HFF-Myc (cell line): ENCODE results near the gene PNLDC1.

Source experiments
- DNase-seq: peaks from one replicate; pipeline ENCODE4 v3.0.0-alpha.2; 2011; ENCODE audit warnings: low read depth; ENCODE audit errors: extremely low read depth
- H3K4me3 ChIP-seq: replicated peaks from 2 replicates; pipeline ENCODE4 v1.5.1; 2011; ENCODE audit warnings: low read depth, mild to moderate bottlenecking, control low read depth, low read length
- TF ChIP-seq, protein P1 (sequence below): IDR thresholded peaks from 2 replicates; pipeline ENCODE4 v1.5.1; 2012; ENCODE audit warnings: mild to moderate bottlenecking, low read depth, low read length, control low read depth; ENCODE audit errors: missing control alignments

The PNLDC1 gene

DNA sequence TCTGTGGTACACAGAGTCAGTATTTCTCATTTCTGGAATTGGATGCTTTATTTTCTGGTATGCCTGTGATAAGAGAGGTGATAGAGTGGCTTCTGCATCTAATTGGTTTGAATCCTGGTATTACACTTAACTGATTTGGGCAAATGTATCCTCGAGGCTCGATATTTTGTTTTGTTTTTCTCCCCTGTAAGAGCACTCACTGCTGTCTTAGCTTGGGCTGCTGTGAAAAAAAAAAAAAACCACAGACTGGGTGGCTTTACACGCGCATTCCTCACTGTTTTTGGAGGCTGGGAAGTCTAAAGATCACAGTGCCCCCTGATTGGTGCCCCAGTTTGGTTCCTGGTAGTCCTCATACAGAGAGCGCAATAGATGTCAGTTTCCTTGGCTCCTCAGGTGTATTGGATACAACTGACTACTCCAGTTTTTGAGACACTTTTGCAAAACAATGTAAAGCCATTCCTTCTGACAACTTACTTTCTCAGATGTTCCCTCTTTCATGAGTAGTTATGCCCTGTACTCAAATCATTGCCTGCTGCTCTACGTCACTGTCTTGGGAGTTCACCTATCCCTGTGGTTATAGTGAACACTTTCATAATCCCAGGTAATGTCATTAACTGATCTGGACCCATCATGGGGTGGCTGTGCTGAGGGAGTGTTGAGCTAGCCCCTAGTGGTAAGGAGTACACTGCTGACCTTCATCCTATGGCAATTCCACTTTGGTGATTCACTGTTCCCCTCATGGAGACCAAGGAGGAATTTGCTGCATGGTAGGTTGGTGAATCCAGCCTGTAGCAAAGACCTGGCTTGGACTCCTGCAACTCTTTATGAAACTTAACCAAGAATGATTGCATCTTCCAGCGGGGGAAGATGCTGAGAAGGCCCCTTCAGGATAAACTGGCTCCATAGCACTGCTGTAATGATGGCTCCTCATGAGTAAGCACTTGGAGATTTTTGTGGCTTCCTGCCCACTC lies 41.8 kb upstream of the PNLDC1 start:
- no peak overlapping the region for H3K4me3 ChIP-seq
- TF ChIP-seq, protein P1, sequence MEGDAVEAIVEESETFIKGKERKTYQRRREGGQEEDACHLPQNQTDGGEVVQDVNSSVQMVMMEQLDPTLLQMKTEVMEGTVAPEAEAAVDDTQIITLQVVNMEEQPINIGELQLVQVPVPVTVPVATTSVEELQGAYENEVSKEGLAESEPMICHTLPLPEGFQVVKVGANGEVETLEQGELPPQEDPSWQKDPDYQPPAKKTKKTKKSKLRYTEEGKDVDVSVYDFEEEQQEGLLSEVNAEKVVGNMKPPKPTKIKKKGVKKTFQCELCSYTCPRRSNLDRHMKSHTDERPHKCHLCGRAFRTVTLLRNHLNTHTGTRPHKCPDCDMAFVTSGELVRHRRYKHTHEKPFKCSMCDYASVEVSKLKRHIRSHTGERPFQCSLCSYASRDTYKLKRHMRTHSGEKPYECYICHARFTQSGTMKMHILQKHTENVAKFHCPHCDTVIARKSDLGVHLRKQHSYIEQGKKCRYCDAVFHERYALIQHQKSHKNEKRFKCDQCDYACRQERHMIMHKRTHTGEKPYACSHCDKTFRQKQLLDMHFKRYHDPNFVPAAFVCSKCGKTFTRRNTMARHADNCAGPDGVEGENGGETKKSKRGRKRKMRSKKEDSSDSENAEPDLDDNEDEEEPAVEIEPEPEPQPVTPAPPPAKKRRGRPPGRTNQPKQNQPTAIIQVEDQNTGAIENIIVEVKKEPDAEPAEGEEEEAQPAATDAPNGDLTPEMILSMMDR = peak; percentile 32
- DNase-seq = no peak

DNA sequence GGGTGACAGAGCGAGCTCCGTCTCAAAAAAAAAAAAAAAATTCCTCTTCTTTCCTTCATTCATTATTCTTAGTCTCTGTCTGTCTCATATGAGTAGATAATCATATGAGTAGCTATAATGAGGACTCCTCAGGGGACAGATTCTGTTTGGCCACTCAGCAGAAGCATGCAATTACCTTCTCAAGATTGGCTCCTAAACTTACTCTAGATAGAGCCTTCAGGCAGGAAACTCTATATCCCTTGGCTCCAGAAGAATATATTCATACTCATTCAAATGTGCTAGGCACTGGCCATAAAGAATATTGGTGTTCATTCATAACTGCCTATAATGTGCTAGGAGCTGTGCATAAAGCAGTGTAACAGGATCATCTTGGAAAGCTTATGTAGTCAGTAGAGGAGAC lies 40.4 kb upstream of the PNLDC1 start:
- TF ChIP-seq, protein P1 = no peak
- H3K4me3 ChIP-seq = no peak overlapping the region

DNA sequence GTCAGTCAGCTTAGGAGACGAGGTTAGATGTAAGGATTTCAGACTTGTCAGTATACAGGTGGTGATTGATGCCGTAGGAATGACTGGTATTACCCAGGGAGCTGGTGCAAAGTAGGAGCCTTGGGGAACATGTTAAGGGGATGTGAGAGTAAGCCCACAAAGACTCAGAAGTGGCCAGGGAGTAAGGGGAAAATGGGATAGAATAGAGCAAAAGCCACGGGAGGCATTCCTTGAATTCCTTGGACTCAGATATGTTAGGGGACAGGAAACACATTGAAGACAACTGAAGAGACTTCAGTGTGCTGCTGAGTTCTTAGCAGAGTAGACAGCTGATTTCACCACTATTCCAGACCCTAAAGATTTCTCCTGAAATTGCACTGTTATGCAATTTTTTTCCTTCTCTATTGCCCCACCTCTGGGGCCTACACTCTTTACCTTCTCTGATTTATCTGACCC lies 39.4 kb upstream of the PNLDC1 start:
- TF ChIP-seq, protein P1 = no peak
- H3K4me3 ChIP-seq = peak overlapping the region; percentile 70; the same call in 1 of the 2 replicates
- DNase-seq = no peak

More for the DNA sequence above, 40.4 kb upstream of the PNLDC1 start:
- no peak for DNase-seq

DNA sequence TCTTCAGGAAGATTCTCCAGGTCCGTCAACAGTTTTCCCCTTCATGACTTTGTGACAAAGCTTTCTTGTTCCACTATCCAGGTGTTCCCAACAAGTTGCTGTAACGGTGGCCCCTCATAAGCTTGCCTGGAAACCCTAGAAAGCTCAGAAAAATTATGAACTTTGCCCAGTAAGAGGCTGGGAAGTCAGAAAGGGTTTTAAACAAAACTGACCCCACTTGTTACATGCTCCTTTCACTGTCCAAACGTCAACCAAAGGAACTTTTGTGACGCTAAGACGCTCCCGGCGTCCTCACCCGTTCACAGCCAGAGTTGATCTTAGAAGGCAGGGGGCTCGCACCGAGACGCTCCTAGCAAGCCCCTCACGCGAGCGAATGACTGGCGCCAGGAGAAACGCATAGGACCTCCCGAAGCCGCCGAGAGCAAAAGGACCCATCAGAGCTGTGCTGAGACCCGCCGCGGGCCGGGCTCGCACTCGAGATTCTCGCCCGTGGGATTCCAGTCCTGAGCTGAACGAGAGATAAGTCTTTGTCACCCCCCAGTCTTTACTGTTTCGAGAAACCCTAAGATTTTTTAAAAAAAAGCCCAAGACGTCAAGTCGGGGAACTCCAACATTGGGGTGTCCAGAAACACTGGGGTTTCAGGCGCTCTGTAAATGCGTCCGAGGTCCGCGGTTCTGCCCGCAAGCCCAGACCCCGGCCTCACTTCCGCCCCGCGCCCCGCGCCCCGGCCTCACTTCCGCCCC lies 38.8 kb upstream of the PNLDC1 start:
- TF ChIP-seq, protein P1 = no peak
- peak overlapping the region; percentile 70 for H3K4me3 ChIP-seq
- no peak for DNase-seq

GRCh38 chr6:159761873-159762680 lies 38.0 kb upstream of the PNLDC1 start, which contains the start of gene ACAT2:
ACAT2 (plus strand) TSS chr6:159762045; CDS start chr6:159762088, 43 bp downstream.
- peak; percentile 80 for DNase-seq
- peak within 1 kb of the TSS; percentile 70 for H3K4me3 ChIP-seq

More at GRCh38 chr6:159761873-159762680, 38.0 kb upstream of the PNLDC1 start, which contains the start of gene ACAT2:
- TF ChIP-seq, protein P1 = no peak
